ENCODE measurements around the gene ERI3.
"Not testable (repeated sequence)": the region's sequence is repeated elsewhere in the genome, so short reads cannot be mapped to it uniquely, and the experiment has no call there.

ERI3 gene

GRCh38 chr1:44212355-44213221 is 142.5 kb downstream of the ERI3 start:
- ChIA-PET CTCF (interaction anchor here (1.2 to 6.1 kb wide), 5 partner anchors 26 to 440 kb away, joined by 3 to 29 read pairs (median 7); no protein-coding TSS in a partner anchor), POLR2A (interaction anchor here (1.1 kb wide), 2 partner anchors 140 to 419 kb away, joined by 3 read pairs; no protein-coding TSS in a partner anchor)
- DNase-seq (ENCODE audit: low read depth, low spot score) = no peak
- no peak for TF ChIP-seq CTCF (IDR thresholded peaks at IDR 0.05; ENCODE audit: insufficient read depth, low read length, missing control alignments)
- peak overlapping the region; percentile 98 for H3K4me3 ChIP-seq (ENCODE audit: low read depth, low read length)

- POLR2A ChIA-PET = no interaction called here
These were observed 144.5 kb downstream of the ERI3 start for GRCh38 chr1:44210595-44210994.

GRCh38 chr1:44208226-44208625 is 146.8 kb downstream of the ERI3 start:
- ChIA-PET CTCF (interaction anchor here (1.3 kb wide), 1 partner anchor 9 kb away, joined by 6 read pairs; no protein-coding TSS in a partner anchor), POLR2A (no interaction called here)
- H3K4me3 ChIP-seq (ENCODE audit: low read depth, low read length) = no peak overlapping the region
- DNase-seq (ENCODE audit: low read depth, low spot score) = no peak
- no peak for TF ChIP-seq CTCF (IDR thresholded peaks at IDR 0.05; ENCODE audit: insufficient read depth, low read length, missing control alignments)

More at GRCh38 chr1:44210595-44210994, 144.5 kb downstream of the ERI3 start:
- no peak for TF ChIP-seq CTCF (IDR thresholded peaks at IDR 0.05; ENCODE audit: insufficient read depth, low read length, missing control alignments)
- H3K4me3 ChIP-seq (ENCODE audit: low read depth, low read length) = no peak overlapping the region
- CTCF ChIA-PET = interaction anchor here (6.1 kb wide), 1 partner anchor 205 kb away, joined by 29 read pairs; no protein-coding TSS in a partner anchor
- DNase-seq (ENCODE audit: low read depth, low spot score) = no peak

GRCh38 chr1:44206545-44206944 is 148.5 kb downstream of the ERI3 start:
- H3K4me3 ChIP-seq (ENCODE audit: low read depth, low read length); CTCF ChIA-PET; DNase-seq (ENCODE audit: low read depth, low spot score); POLR2A ChIA-PET: not testable (repeated sequence)

- ChIA-PET POLR2A (no interaction called here), CTCF (interaction anchor here (1.0 kb wide), 1 partner anchor 17 kb away, joined by 5 read pairs; no protein-coding TSS in a partner anchor)
- H3K4me3 ChIP-seq (ENCODE audit: low read depth, low read length) = no peak overlapping the region
- no peak for DNase-seq (ENCODE audit: low read depth, low spot score)
- TF ChIP-seq CTCF (IDR thresholded peaks at IDR 0.05; ENCODE audit: insufficient read depth, low read length, missing control alignments) = no peak
These were observed 154.7 kb downstream of the ERI3 start for GRCh38 chr1:44200336-44200735.

GRCh38 chr1:44174630-44175029 is 180.4 kb downstream of the ERI3 start:
- CTCF ChIA-PET = no interaction called here
- DNase-seq (ENCODE audit: low read depth, low spot score) = no peak
- no peak overlapping the region for H3K4me3 ChIP-seq (ENCODE audit: low read depth, low read length)
- TF ChIP-seq CTCF (IDR thresholded peaks at IDR 0.05; ENCODE audit: insufficient read depth, low read length, missing control alignments) = no peak
- POLR2A ChIA-PET = no interaction called here
